ENCODE measurements around the gene GAS2L3.

- TF ChIP-seq CTCF (IDR thresholded peaks at IDR 0.05) (peak; percentile 87 to 98 (median 92)), POLR2A (IDR thresholded peaks at IDR 0.05) (no peak)
Measured at GRCh38 chr12:100554608-100555077, 18.8 kb upstream of the GAS2L3 start.
